Fibroblast of lung (primary cell): ENCODE data around the gene RNF34.

ENCODE experiments used
- CTCF ChIP-seq, 2 donors: IDR thresholded peaks in 1 of 2; conservative IDR thresholded peaks in 1 of 2; 1 replicate in 1 of 2; 2 replicates in 1 of 2; pipeline ENCODE4 v1.5.1; 2011 to 2012; ENCODE audit warnings: low read length in 2 of 2, control low read depth in 1 of 2, inconsistent platforms in 1 of 2, low read depth in 1 of 2, mild to moderate bottlenecking in 1 of 2
- EZH2 ChIP-seq: IDR thresholded peaks from 2 replicates; pipeline ENCODE4 v1.5.1; 2012; ENCODE audit warnings: low read length, control low read depth, mild to moderate bottlenecking; ENCODE audit errors: missing control alignments

- TF ChIP-seq CTCF (conservative IDR thresholded peaks at IDR 0.05 in 1 of 2, IDR thresholded peaks at IDR 0.05 in 1 of 2; ENCODE audit: low read depth in 1 of 2, low read length in 2 of 2) (no peak), EZH2 (no peak)
These were observed 68.0 kb downstream of the RNF34 start for GRCh38 chr12:121467638-121468498.
